H1 (cell line): ENCODE results near the gene MEGF11. TPM values are rescaled to one million over a fixed set of nuclear protein-coding genes. Genes with fewer than 3 reads are reported as not detected.

Experiments
- CTCF ChIA-PET: fragments of 300-600 bp; sonication (Branson Sonifier 250); formaldehyde crosslinking; loops from one replicate; lab custom pipeline; 2021; ENCODE audit not compliant: partially characterized antibody; lab: Charles Lee
- POLR2A ChIA-PET: fragments of 300-600 bp; sonication (Branson Sonifier 250); formaldehyde crosslinking; loops from one replicate; lab custom pipeline; 2021; ENCODE audit warnings: inconsistent platforms; ENCODE audit not compliant: partially characterized antibody; lab: Charles Lee
- DNase-seq, 2 experiments: peaks; one replicate each; pipeline versions ENCODE4 v3.0.0 to v3.0.0-alpha.2; 2010 to 2022; ENCODE audit warnings: low spot score in 2 of 2, low read depth in 1 of 2, mixed read lengths in 1 of 2
- FAIRE-seq: peaks from 2 replicates; lab custom pipeline; 2011; peaks lifted over from hg19 to GRCh38; lab: Jason Lieb, UNC
- H2AFZ ChIP-seq: 2 replicates; pipeline ENCODE4 v1.8.1; 2012; ENCODE audit warnings: low read length, inconsistent platforms
- H2AK5ac ChIP-seq: 2 replicates; pipeline ENCODE4 v1.6.1; 2013; ENCODE audit warnings: low read depth, low read length
- H2BK120ac ChIP-seq: replicated peaks from 2 replicates; pipeline ENCODE3; 2013; ENCODE audit warnings: low read depth, low read length, inconsistent platforms
- H2BK12ac ChIP-seq: 2 replicates; pipeline ENCODE4 v1.6.1; 2013; ENCODE audit warnings: low read depth, low read length
- H2BK15ac ChIP-seq: 2 replicates; pipeline ENCODE4 v1.6.1; 2013; ENCODE audit warnings: low read length
- H2BK20ac ChIP-seq: 2 replicates; pipeline ENCODE4 v1.6.1; 2013; ENCODE audit warnings: low read length
- H2BK5ac ChIP-seq: 2 replicates; pipeline ENCODE4 v1.6.1; 2013; ENCODE audit warnings: low read depth, low read length
- H3K14ac ChIP-seq: 2 replicates; pipeline ENCODE4 v1.6.1; 2013; ENCODE audit warnings: inconsistent platforms; ENCODE audit not compliant: insufficient read length
- H3K18ac ChIP-seq: 2 replicates; pipeline ENCODE4 v1.6.1; 2013; ENCODE audit warnings: low read length; ENCODE audit errors: extremely low read depth
- H3K23ac ChIP-seq: 2 replicates; pipeline ENCODE4 v1.6.1; 2013; ENCODE audit warnings: inconsistent platforms; ENCODE audit not compliant: insufficient read length
- H3K23me2 ChIP-seq: 2 replicates; pipeline ENCODE4 v1.6.1; 2013; ENCODE audit warnings: low read depth, low read length
- H3K27ac ChIP-seq: 2 replicates; pipeline ENCODE4 v1.6.1; 2011; ENCODE audit warnings: low read depth, low read length, inconsistent platforms
- H3K27me3 ChIP-seq, 4 experiments: replicated peaks in 1 of 4; 1 replicate in 1 of 4; 2 replicates in 3 of 4; pipeline versions ENCODE4 v1.6.1 to v1.8.1; 2011 to 2013; ENCODE audit warnings: low read length in 3 of 4, mild to moderate bottlenecking in 3 of 4, inconsistent platforms in 2 of 4, mixed read lengths in 2 of 4, moderate library complexity in 1 of 4; ENCODE audit not compliant: control insufficient read depth in 3 of 4, insufficient read depth in 3 of 4; ENCODE audit errors: extremely low read depth in 1 of 4
- H3K36me3 ChIP-seq, 4 experiments: 2 replicates each; pipeline versions ENCODE4 v1.6.1 to v1.8.1; 2011 to 2013; ENCODE audit warnings: mild to moderate bottlenecking in 4 of 4, low read length in 3 of 4, moderate library complexity in 2 of 4, control low read depth in 1 of 4, inconsistent platforms in 1 of 4; ENCODE audit not compliant: insufficient read depth in 4 of 4, control insufficient read depth in 2 of 4
- H3K4ac ChIP-seq: replicated peaks from 2 replicates; pipeline ENCODE3; 2013; ENCODE audit warnings: low read length, low read depth, mixed read lengths, inconsistent platforms; ENCODE audit not compliant: insufficient read length
- H3K4me1 ChIP-seq, 4 experiments: replicated peaks in 1 of 4; 1 replicate in 1 of 4; 2 replicates in 3 of 4; pipeline versions ENCODE4 v1.6.1 to v1.8.1; 2011 to 2013; ENCODE audit warnings: low read length in 3 of 4, inconsistent platforms in 2 of 4, mixed read lengths in 1 of 4; ENCODE audit not compliant: insufficient read depth in 4 of 4, control insufficient read depth in 3 of 4
- H3K4me2 ChIP-seq, 2 experiments: 2 replicates each; pipeline versions ENCODE4 v1.6.1 to v1.8.1; 2011 to 2013; ENCODE audit warnings: low read depth in 2 of 2, low read length in 2 of 2, control low read depth in 1 of 2, inconsistent platforms in 1 of 2, mild to moderate bottlenecking in 1 of 2; ENCODE audit not compliant: insufficient read depth in 1 of 2
- H3K4me3 ChIP-seq, 4 experiments: fragments of 200-600, 300-600 bp in 1 of 4; sonication (generic), shearing (Covaris generic), sonication (Bioruptor Twin) in 1 of 4; 2 replicates each; pipeline versions ENCODE4 v1.5.1 to v1.8.1; 2011 to 2016; ENCODE audit warnings: low read length in 4 of 4, low read depth in 3 of 4, control low read depth in 2 of 4, inconsistent platforms in 2 of 4, mild to moderate bottlenecking in 2 of 4, mixed read lengths in 1 of 4, moderate library complexity in 1 of 4; ENCODE audit not compliant: insufficient read depth in 2 of 4; ENCODE audit errors: extremely low read depth in 1 of 4
- H3K56ac ChIP-seq: replicated peaks from 2 replicates; pipeline ENCODE3; 2013; ENCODE audit warnings: low read depth, mild to moderate bottlenecking, mixed read lengths, low read length, inconsistent platforms; ENCODE audit not compliant: insufficient read length
- H3K79me1 ChIP-seq: 2 replicates; pipeline ENCODE4 v1.6.1; 2013; ENCODE audit warnings: low read depth, low read length, control low read depth
- H3K79me2 ChIP-seq, 2 experiments: 2 replicates each; pipeline versions ENCODE4 v1.6.1 to v1.8.1; 2012 to 2013; ENCODE audit warnings: low read length in 2 of 2, mild to moderate bottlenecking in 2 of 2, inconsistent platforms in 1 of 2; ENCODE audit not compliant: insufficient read depth in 2 of 2, control insufficient read depth in 1 of 2
- H3K9ac ChIP-seq, 4 experiments: replicated peaks in 1 of 4; 1 replicate in 1 of 4; 2 replicates in 3 of 4; pipeline versions ENCODE4 v1.6.1 to v1.8.1; 2011 to 2013; ENCODE audit warnings: low read depth in 3 of 4, low read length in 3 of 4, control low read depth in 2 of 4, mild to moderate bottlenecking in 2 of 4, moderate library complexity in 2 of 4, inconsistent platforms in 1 of 4; ENCODE audit errors: extremely low read depth in 1 of 4
- H3K9me3 ChIP-seq, 2 experiments: 2 replicates each; pipeline versions ENCODE4 v1.6.1 to v1.8.1; 2012 to 2013; ENCODE audit warnings: mild to moderate bottlenecking in 2 of 2, moderate library complexity in 2 of 2, control low read depth in 1 of 2, inconsistent platforms in 1 of 2, low read depth in 1 of 2, low read length in 1 of 2, mixed read lengths in 1 of 2; ENCODE audit not compliant: insufficient read depth in 2 of 2
- H4K20me1 ChIP-seq, 2 experiments: replicated peaks in 1 of 2; 2 replicates each; pipeline versions ENCODE3 to v1.8.1; 2011 to 2013; ENCODE audit warnings: inconsistent platforms in 2 of 2, low read length in 2 of 2, mild to moderate bottlenecking in 1 of 2; ENCODE audit not compliant: insufficient read depth in 2 of 2, control insufficient read depth in 1 of 2
- H4K5ac ChIP-seq: 2 replicates; pipeline ENCODE4 v1.6.1; 2013; ENCODE audit warnings: low read length, low read depth, mixed read lengths, inconsistent platforms; ENCODE audit not compliant: insufficient read length
- H4K8ac ChIP-seq: 2 replicates; pipeline ENCODE4 v1.8.0; 2013; ENCODE audit warnings: mild to moderate bottlenecking, moderate library complexity, low read length, inconsistent platforms; ENCODE audit not compliant: insufficient read depth; ENCODE audit errors: extremely low read depth
- H4K91ac ChIP-seq: replicated peaks from 2 replicates; pipeline ENCODE3; 2013; ENCODE audit warnings: low read length, mixed read lengths, inconsistent platforms; ENCODE audit not compliant: insufficient read length
- CEBPB ChIP-seq: IDR thresholded peaks from 2 replicates; pipeline ENCODE4 v1.6.1; 2012; ENCODE audit warnings: low read depth, low read length
- CREB1 ChIP-seq: IDR thresholded peaks from 2 replicates; pipeline ENCODE4 v1.6.1; 2012; ENCODE audit warnings: inconsistent platforms
- CTBP2 ChIP-seq: IDR thresholded peaks from 2 replicates; pipeline ENCODE4 v1.7.0; 2011; ENCODE audit warnings: borderline replicate concordance, mild to moderate bottlenecking, moderate library complexity, mixed read lengths, low read length; ENCODE audit not compliant: insufficient read depth, insufficient read length
- KDM4A ChIP-seq: IDR thresholded peaks from one replicate; pipeline ENCODE4 v1.7.1; 2012; ENCODE audit warnings: low read depth, mild to moderate bottlenecking, moderate library complexity, low read length, inconsistent platforms; ENCODE audit not compliant: severe bottlenecking
- POLR2AphosphoS5 ChIP-seq: IDR thresholded peaks from 2 replicates; pipeline ENCODE4 v1.6.1; 2011; ENCODE audit warnings: low read depth, low read length
- POU5F1 ChIP-seq: IDR thresholded peaks from 2 replicates; pipeline ENCODE4 v1.6.1; 2011; ENCODE audit warnings: low read depth, mild to moderate bottlenecking, low read length, moderate library complexity
- RBBP5 ChIP-seq: IDR thresholded peaks from 2 replicates; pipeline ENCODE4 v1.7.1; 2012; ENCODE audit warnings: low read depth, mild to moderate bottlenecking, inconsistent platforms, low read length, moderate library complexity, borderline replicate concordance
- RNF2 ChIP-seq: fragments of 200-900, 300-1000 bp; sonication (generic); IDR thresholded peaks from 2 replicates; pipeline ENCODE4 v1.7.1; 2016; ENCODE audit warnings: borderline replicate concordance, low read depth, mild to moderate bottlenecking, antibody characterized with exemption, low read length; ENCODE audit not compliant: poor library complexity, severe bottlenecking; ENCODE audit errors: missing control alignments
- SAP30 ChIP-seq: fragments of 300-600 bp; sonication (generic); IDR thresholded peaks from 2 replicates; pipeline ENCODE4 v1.7.1; 2012; ENCODE audit warnings: low read length, moderate library complexity, mild to moderate bottlenecking, inconsistent platforms; ENCODE audit not compliant: insufficient read depth, insufficient replicate concordance
- SIN3A ChIP-seq, 2 experiments: IDR thresholded peaks in 1 of 2; conservative IDR thresholded peaks in 1 of 2; 2 replicates each; pipeline ENCODE4 v1.6.1; 2011 to 2012; ENCODE audit warnings: low read length in 2 of 2, improper control_type of control experiment in 1 of 2, low read depth in 1 of 2, mild to moderate bottlenecking in 1 of 2
- TCF12 ChIP-seq: IDR thresholded peaks from 2 replicates; pipeline ENCODE4 v1.6.1; 2011; ENCODE audit warnings: low read depth, mild to moderate bottlenecking, low read length
- WGBS, 2 experiments: shearing (Covaris generic) in 1 of 2; methylation state at CpG; one replicate each; pipeline versions ENCODE4 v1.1.6 to v1.1.7; 2013 to 2015; ENCODE audit warnings: low lambda C conversion rate in 2 of 2, mixed read lengths in 2 of 2, inconsistent platforms in 1 of 2, low coverage in 1 of 2, missing lambda C conversion rate in 1 of 2; ENCODE audit not compliant: insufficient replicate concordance in 2 of 2, insufficient coverage in 1 of 2, insufficient read length in 1 of 2; ENCODE audit errors: extremely low coverage in 1 of 2, missing lambda C conversion rate in 1 of 2; 5-methylcytosine and 5-hydroxymethylcytosine counted together
- polyA plus RNA-seq, 7 experiments: library from polyadenylated mRNA; depleted of rRNA in 3 of 7; stranded (reverse) in 5 of 7; unstranded in 2 of 7; fragments of >200 nt in 5 of 7; fragments of 200-250 nt in 2 of 7; gene quantifications; 1 replicate in 5 of 7; 2 replicates in 1 of 7; 4 replicates in 1 of 7; pipeline versions ENCODE4 v1.2.1 to v1.2.3, GENCODE V29; 2011 to 2013; ENCODE audit warnings: missing spikeins in 2 of 7, mixed read lengths in 2 of 7
- total RNA-seq: library from RNA; stranded (reverse); fragmentation: NEBNext Ultra II Directional; extraction: Animal tissue kit (Norgen Biotek cat#: 25700); gene quantifications from 2 replicates; pipeline ENCODE4 v1.2.1, GENCODE V29; 2021
- TF ChIP-seq, protein P1 (sequence below): IDR thresholded peaks from 2 replicates; pipeline ENCODE4 v1.6.1; 2011; ENCODE audit warnings: low read depth, mild to moderate bottlenecking, low read length; ENCODE audit not compliant: insufficient read depth

Gene MEGF11
- total and polyA plus RNA-seq, 2 of the 8 experiments (the other 6 are each of a cell fraction or from before 2014, with no cell fraction given), result 4.4 to 4.8 TPM

DNA sequence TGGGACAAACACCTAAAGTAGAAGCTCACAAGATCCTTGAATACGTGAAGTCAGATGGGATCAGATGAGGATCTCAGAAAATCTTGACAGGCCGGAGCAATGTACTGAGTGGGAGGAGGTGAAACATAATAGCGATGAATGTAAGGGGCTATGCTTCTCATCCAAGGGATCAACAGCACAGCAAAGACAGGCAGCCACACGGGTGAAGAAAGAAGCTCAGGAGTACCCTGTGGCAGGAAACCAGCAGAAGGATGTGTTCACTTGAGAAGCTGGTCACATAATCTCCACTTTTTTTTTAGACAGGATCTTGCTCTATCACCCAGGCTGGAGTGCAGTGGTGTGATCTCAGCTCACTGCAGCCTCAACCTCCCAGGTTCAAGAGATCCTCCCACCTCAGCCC is 92.4 kb downstream of the MEGF11 start:
- Histone ChIP-seq H3K23ac (no peak overlapping the region), H3K4me2 (no peak overlapping the region), H3K4me1 (no peaks in the 10 kb centered on the region), H4K8ac (no peak overlapping the region), H4K91ac (no peak overlapping the region), H3K9me3 (no peaks in the 10 kb centered on the region), H3K23me2 (no peaks in the 10 kb centered on the region), H3K18ac (no peak overlapping the region), H3K14ac (no peak overlapping the region), H3K56ac (no peak overlapping the region), H3K27me3 (no peaks in the 10 kb centered on the region), H2BK20ac (no peak overlapping the region), H4K5ac (no peak overlapping the region), H3K79me2 (no peaks in the 10 kb centered on the region), H2BK120ac (no peak overlapping the region), H2AFZ (no peak overlapping the region), H2BK15ac (no peak overlapping the region), H3K4me3 (no peak overlapping the region), H3K9ac (no peak overlapping the region), H3K79me1 (no peaks in the 10 kb centered on the region), H3K27ac (no peak overlapping the region), H2BK12ac (no peak overlapping the region), H2BK5ac (no peak overlapping the region; the same call in 1 of the 2 replicates), H2AK5ac (no peak overlapping the region), H3K36me3 (no peaks in the 10 kb centered on the region), H4K20me1 (no peaks in the 10 kb centered on the region), H3K4ac (no peak overlapping the region)
- DNase-seq (no peak), FAIRE-seq (no peak)
- 85% methylated on average over 4 of the region's 4 CpGs; no CpG with 5 or more reads in 1 of the 2 experiments for WGBS, 2 experiments
- TF ChIP-seq POLR2AphosphoS5, result no peak
- no peak for TF ChIP-seq SAP30
- no peak for TF ChIP-seq TCF12
- no peak for TF ChIP-seq POU5F1
- no peak for TF ChIP-seq CEBPB
- no peak for TF ChIP-seq CREB1
- TF ChIP-seq CTBP2, result no peak
- TF ChIP-seq KDM4A, result no peak
- TF ChIP-seq RNF2, result no peak
- TF ChIP-seq, protein P1, sequence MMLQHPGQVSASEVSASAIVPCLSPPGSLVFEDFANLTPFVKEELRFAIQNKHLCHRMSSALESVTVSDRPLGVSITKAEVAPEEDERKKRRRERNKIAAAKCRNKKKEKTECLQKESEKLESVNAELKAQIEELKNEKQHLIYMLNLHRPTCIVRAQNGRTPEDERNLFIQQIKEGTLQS, result no peak
- no peak for TF ChIP-seq SIN3A (conservative IDR thresholded peaks at IDR 0.05 in 1 of 2, IDR thresholded peaks at IDR 0.05 in 1 of 2; ENCODE audit: low read depth in 1 of 2, low read length in 2 of 2)
- no peak for TF ChIP-seq RBBP5
- POLR2A ChIA-PET, result no interaction called here
- CTCF ChIA-PET, result interaction anchor here (0.6 to 1.4 kb wide), 5 partner anchors 22 to 163 kb away, joined by 3 to 5 read pairs (median 3); no protein-coding TSS in a partner anchor
